ENCODE measurements around the gene ZNF48. TPM values are rescaled to one million over a fixed set of nuclear protein-coding genes. Genes with fewer than 3 reads are reported as not detected.
A peak's percentile ranks its signal among the peaks of the same experiment; 100 is the strongest.

The ZNF48 gene
- total RNA-seq, 4 donors from 2014 or later: 2.8 to 5.9 (median 4.5) TPM

DNA sequence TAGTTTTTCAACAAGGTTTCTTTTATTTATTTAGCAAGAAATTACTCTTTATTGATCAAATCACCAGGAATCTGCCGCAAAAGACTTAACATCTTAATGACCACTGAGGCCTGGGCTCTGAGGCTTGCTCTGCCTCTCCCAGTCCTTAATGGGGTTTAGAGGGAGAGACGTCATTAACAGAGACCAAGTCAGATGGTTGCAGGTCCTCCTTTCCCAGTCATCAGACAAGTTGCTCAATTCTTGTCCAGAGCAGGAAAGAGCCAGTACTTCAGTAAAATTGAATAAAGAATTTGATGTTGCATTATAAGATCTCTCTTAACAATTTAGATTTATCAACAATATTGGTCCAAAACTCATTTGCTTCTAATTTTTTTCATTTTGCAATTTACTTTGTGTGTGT is 48.4 kb downstream of the ZNF48 start:
- Histone ChIP-seq H3K9me3 (no peaks in the 10 kb centered on the region), H3K4me1 (peaks cover 9 to 36% (median 18%) of the 10 kb centered on the region in 3 donors), H3K36me3 (peaks cover 0 to 19% (median 5%) of the 10 kb centered on the region in 3 donors), H3K4me3 (peak overlapping the region in 1 of 4 donors; percentile 91), H3K27ac (no peak overlapping the region), H3K27me3 (no peaks in the 10 kb centered on the region)
- intact Hi-C loops (cut with DNase I): no loop called here
- 79 to 91% methylated on average over 2 of the region's 2 CpGs for WGBS, 2 donors
- TF ChIP-seq, protein P1, sequence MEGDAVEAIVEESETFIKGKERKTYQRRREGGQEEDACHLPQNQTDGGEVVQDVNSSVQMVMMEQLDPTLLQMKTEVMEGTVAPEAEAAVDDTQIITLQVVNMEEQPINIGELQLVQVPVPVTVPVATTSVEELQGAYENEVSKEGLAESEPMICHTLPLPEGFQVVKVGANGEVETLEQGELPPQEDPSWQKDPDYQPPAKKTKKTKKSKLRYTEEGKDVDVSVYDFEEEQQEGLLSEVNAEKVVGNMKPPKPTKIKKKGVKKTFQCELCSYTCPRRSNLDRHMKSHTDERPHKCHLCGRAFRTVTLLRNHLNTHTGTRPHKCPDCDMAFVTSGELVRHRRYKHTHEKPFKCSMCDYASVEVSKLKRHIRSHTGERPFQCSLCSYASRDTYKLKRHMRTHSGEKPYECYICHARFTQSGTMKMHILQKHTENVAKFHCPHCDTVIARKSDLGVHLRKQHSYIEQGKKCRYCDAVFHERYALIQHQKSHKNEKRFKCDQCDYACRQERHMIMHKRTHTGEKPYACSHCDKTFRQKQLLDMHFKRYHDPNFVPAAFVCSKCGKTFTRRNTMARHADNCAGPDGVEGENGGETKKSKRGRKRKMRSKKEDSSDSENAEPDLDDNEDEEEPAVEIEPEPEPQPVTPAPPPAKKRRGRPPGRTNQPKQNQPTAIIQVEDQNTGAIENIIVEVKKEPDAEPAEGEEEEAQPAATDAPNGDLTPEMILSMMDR (IDR thresholded peaks at IDR 0.05): no peak
- DNase-seq: no peak

DNA sequence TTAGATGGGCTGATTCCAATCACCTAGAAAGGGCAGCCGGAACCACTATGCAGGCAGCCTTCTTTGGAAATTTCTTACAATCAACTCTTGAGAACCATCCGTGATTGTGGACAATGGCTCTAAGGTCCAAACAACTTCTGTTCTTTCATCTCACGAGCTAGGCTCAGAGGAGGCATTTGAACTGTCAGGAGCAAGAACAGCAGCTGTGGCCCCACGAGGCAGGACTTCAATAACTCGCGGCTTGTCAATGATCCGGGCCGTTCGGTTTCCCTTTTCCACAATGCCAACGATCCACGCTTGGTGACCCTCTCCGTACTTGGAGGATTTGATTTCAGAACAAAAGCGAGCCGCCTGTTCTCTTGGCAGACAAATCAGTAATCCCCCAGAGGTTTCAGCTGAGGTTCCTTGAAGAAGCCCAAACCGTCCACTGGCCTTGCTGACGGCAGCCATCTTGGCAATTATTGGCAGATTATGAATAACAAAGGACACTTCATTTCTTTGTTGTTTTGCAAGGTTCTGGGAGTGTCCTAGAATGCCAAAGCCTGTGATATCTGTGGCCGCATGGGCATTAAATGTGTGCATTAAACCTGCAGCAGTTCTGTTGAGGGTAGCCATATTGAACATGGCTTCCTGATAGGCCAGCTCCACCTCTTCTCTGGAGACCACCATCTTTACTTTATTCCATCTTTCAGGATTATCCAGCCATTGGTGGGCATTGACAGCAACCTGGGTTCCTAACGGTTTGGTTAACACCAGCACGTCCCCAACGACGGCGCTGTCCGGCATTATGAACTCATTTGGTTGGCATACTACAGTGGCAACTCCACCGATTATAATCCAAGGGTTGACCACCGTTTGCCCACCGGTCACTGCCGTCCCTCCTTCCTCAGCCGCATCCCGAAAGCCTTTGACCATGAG is 49.3 kb downstream of the ZNF48 start:
- H3K9me3 ChIP-seq: no peaks in the 10 kb centered on the region
- H3K4me1 ChIP-seq: peaks cover 9 to 36% (median 18%) of the 10 kb centered on the region in 3 donors
- TF ChIP-seq, protein P1 (IDR thresholded peaks at IDR 0.05): no peak
- TF ChIP-seq POLR2A (IDR thresholded peaks at IDR 0.05): no peak
- peak overlapping the region; percentile 78 to 91 (median 88) for H3K4me3 ChIP-seq
- intact Hi-C loops (cut with DNase I): loop anchor here (5.0 kb wide), 1 partner anchor 83 kb away; the partner anchor contains the start of gene ZNF768
- no peaks in the 10 kb centered on the region for H3K27me3 ChIP-seq
- DNase-seq: no peak
- peak overlapping the region; percentile 89 to 96 (median 93) for H3K27ac ChIP-seq
- peaks cover 0 to 19% (median 5%) of the 10 kb centered on the region in 3 donors for H3K36me3 ChIP-seq
- 92 to 94% methylated on average over 22 to 29 of the region's 29 CpGs for WGBS, 2 donors

DNA sequence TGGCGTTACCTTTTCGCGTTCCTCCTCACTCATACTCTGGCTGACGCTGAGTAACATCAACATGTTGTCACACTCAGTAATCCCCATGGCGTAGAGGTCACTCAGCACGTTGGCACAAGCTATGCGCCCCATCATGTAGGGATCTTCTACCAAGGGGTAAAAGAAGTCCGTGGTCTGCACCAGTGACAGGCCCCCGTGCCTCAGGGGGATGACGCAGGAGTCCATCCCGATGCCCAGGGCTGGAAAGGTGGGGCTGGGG is 49.9 kb downstream of the ZNF48 start:
- peaks cover 9 to 36% (median 18%) of the 10 kb centered on the region in 3 donors for H3K4me1 ChIP-seq
- intact Hi-C loops (cut with DNase I): loop anchor here (5.0 kb wide), 1 partner anchor 82 kb away; the partner anchor contains the start of gene ZNF768

DNA sequence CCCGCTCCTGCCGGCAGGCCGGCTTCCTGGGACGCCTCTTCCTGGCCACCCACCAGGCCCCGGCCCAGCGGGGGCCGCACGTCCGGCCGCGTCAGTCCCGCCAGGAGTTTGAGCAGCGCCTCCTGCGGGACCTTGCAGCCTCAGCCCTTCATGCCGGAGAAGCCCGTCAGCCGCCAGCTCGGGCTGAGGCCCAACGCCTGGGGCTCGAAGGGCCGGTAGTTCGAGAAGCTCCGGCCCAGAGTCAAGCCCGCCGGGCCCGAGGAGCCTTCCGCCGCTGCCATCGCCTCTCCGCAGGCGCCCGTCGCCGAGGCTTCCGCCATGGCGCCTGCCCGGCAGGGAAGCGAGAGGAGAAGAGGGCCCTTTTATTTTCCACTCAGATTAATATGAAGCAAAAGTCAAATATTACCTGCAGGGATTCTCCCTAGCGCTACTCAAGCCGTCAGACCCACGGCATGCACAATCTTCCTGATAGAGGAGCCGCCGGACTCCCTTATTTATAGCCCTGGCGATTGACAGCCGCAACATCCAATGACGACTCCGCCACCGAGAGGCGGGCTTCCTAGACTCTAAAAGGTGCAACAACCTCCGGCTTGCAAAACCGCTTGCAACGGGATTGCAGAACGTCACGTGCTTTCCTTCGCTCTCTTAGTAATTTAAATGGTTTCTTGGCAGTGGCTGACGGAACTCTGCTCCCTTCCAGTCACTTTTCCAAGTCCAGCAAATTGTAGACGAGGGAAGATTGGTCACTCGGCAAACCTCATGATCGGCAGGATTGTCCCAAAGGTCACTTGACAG is 50.4 kb downstream of the ZNF48 start, which contains the start of gene SEPHS2:
Gene SEPHS2 (minus strand): TSS at position 467 of the 795 bp plus-strand sequence. CDS start 147 bp downstream, at position 320.
- H3K27me3 ChIP-seq: no peaks in the 10 kb centered on the region
- WGBS, 2 donors: 1% methylated on average over 21 of the region's 59 CpGs
- intact Hi-C loops (cut with DNase I): loop anchor here (5.0 kb wide), 1 partner anchor 82 kb away; the partner anchor contains the start of gene ZNF768
- TF ChIP-seq, protein P1 (IDR thresholded peaks at IDR 0.05): peak in 5 of 6 experiments; percentile 16 to 40 (median 23)
- peak in 3 of 4 donors; percentile 91 to 93 (median 92) for TF ChIP-seq POLR2A (IDR thresholded peaks at IDR 0.05)
- H3K4me1 ChIP-seq: peaks cover 9 to 36% (median 18%) of the 10 kb centered on the region in 3 donors
- DNase-seq: peak; percentile 88
- H3K27ac ChIP-seq: peak within 1 kb of the TSS; percentile 89 to 96 (median 93)
- H3K36me3 ChIP-seq: peaks cover 0 to 19% (median 5%) of the 10 kb centered on the region in 3 donors
- peak within 1 kb of the TSS; percentile 78 to 91 (median 88) for H3K4me3 ChIP-seq
- H3K9me3 ChIP-seq: no peaks in the 10 kb centered on the region

More for the DNA sequence above, 49.9 kb downstream of the ZNF48 start:
- TF ChIP-seq, protein P1 (IDR thresholded peaks at IDR 0.05): no peak
- no peak for TF ChIP-seq POLR2A (IDR thresholded peaks at IDR 0.05)
- no peak for DNase-seq
- Histone ChIP-seq H3K36me3 (peaks cover 0 to 19% (median 5%) of the 10 kb centered on the region in 3 donors), H3K4me3 (peak overlapping the region; percentile 78 to 91 (median 88)), H3K27me3 (no peaks in the 10 kb centered on the region), H3K9me3 (no peaks in the 10 kb centered on the region), H3K27ac (peak overlapping the region; percentile 89 to 96 (median 93))
- WGBS, 2 donors: 38 to 46% methylated on average over 6 of the region's 11 CpGs

All from esophagus squamous epithelium (tissue), 5 donors.